Tibial artery (tissue), 4 donors: ENCODE measurements around the gene DLX2.

ENCODE experiments used
- DNase-seq, 2 donors: peaks; one replicate each; pipeline ENCODE4 v3.0.0-alpha.2; 2019
- H3K27ac ChIP-seq, 2 donors: fragments of 200-600 bp; sonication (generic) in 1 of 2; 1 replicate in 1 of 2; 2 replicates in 1 of 2; pipeline ENCODE4 v1.5.1; 2018 to 2019; ENCODE audit warnings: mild to moderate bottlenecking in 1 of 2
- H3K27me3 ChIP-seq, 2 donors: fragments of 200-600 bp; sonication (generic) in 1 of 2; one replicate each; pipeline versions ENCODE4 v1.5.1 to v1.6.0; 2016 to 2019
- H3K36me3 ChIP-seq, 3 donors: fragments of 200-600 bp; sonication (generic) in 2 of 3; one replicate each; pipeline ENCODE4 v1.5.1; 2016 to 2019; ENCODE audit warnings: mild to moderate bottlenecking in 2 of 3
- H3K4me1 ChIP-seq, 4 donors: fragments of 200-600 bp; sonication (generic) in 2 of 4; 1 replicate in 3 of 4; 2 replicates in 1 of 4; pipeline ENCODE4 v1.5.1; 2016 to 2019
- H3K4me3 ChIP-seq, 2 donors: fragments of 200-600 bp; sonication (generic) in 1 of 2; 1 replicate in 1 of 2; 2 replicates in 1 of 2; pipeline ENCODE4 v1.5.1; 2018 to 2019; ENCODE audit warnings: mild to moderate bottlenecking in 2 of 2
- H3K9me3 ChIP-seq, 3 donors: fragments of 200-600 bp; sonication (generic) in 1 of 3; one replicate each; pipeline ENCODE4 v1.5.1; 2016 to 2019
- CTCF ChIP-seq, 2 experiments: fragments of 200-600 bp in 1 of 2; fragments of 450-650 bp in 1 of 2; IDR thresholded peaks; one replicate each; pipeline ENCODE4 v1.5.1; 2017 to 2019; ENCODE audit warnings: antibody characterized with exemption in 2 of 2, mild to moderate bottlenecking in 1 of 2, moderate library complexity in 1 of 2
- intact Hi-C: fragments of 100-400 bp; cut with DNase I; formaldehyde crosslinking; loops from one replicate; pipeline ENCODE4 v1.15.0; 2023; ENCODE audit warnings: low total_unique reads

DLX2 gene

GRCh38 chr2:172100935-172101820 is 1.5 kb downstream of the DLX2 start:
- intact Hi-C loops, result loop anchor here (10.0 kb wide), 2 partner anchors 286 to 396 kb away; no protein-coding TSS in a partner anchor
- H3K36me3 ChIP-seq, result no peaks in the 10 kb centered on the region
- no peak for TF ChIP-seq CTCF (IDR thresholded peaks at IDR 0.05)
- H3K4me1 ChIP-seq, result peaks cover 0 to 74% (median 65%) of the 10 kb centered on the region in 4 donors
- DNase-seq, result no peak
- H3K9me3 ChIP-seq, result no peaks in the 10 kb centered on the region
- peaks cover 15 to 100% of the 10 kb centered on the region in 2 donors for H3K27me3 ChIP-seq
- H3K27ac ChIP-seq, result no peak overlapping the region
- H3K4me3 ChIP-seq, result no peak overlapping the region

- Histone ChIP-seq H3K36me3 (no peaks in the 10 kb centered on the region), H3K4me3 (no peak overlapping the region), H3K4me1 (peaks cover 0 to 76% (median 70%) of the 10 kb centered on the region in 4 donors), H3K27ac (no peak overlapping the region), H3K27me3 (peaks cover 15 to 100% of the 10 kb centered on the region in 2 donors), H3K9me3 (no peaks in the 10 kb centered on the region)
- no peak for DNase-seq
- intact Hi-C loops, result loop anchor here (10.0 kb wide), 2 partner anchors 286 to 396 kb away; no protein-coding TSS in a partner anchor
- no peak for TF ChIP-seq CTCF (IDR thresholded peaks at IDR 0.05)
These were observed 2.4 kb downstream of the DLX2 start for GRCh38 chr2:172100080-172100934.

GRCh38 chr2:172099472-172100079 is 3.1 kb downstream of the DLX2 start:
- intact Hi-C loops, result loop anchor here (5.0 to 10.0 kb wide), 3 partner anchors 97 to 395 kb away; no protein-coding TSS in a partner anchor
- Histone ChIP-seq H3K9me3 (no peaks in the 10 kb centered on the region), H3K27me3 (peaks cover 21 to 100% of the 10 kb centered on the region in 2 donors), H3K27ac (no peak overlapping the region), H3K36me3 (no peaks in the 10 kb centered on the region), H3K4me3 (peak overlapping the region in 1 of 2 donors; percentile 53), H3K4me1 (peaks cover 0 to 84% (median 77%) of the 10 kb centered on the region in 4 donors)
- DNase-seq, result no peak
- TF ChIP-seq CTCF (IDR thresholded peaks at IDR 0.05), result no peak

- Histone ChIP-seq H3K9me3 (no peaks in the 10 kb centered on the region), H3K27me3 (peaks cover 21 to 100% of the 10 kb centered on the region in 2 donors), H3K4me1 (peaks cover 0 to 91% (median 83%) of the 10 kb centered on the region in 4 donors), H3K27ac (no peak overlapping the region), H3K4me3 (peak overlapping the region; percentile 23 to 53), H3K36me3 (no peaks in the 10 kb centered on the region)
- intact Hi-C loops, result loop anchor here (5.0 kb wide), 1 partner anchor 97 kb away; no protein-coding TSS in a partner anchor
- DNase-seq, result peak in 1 of 2 donors; percentile 72
- TF ChIP-seq CTCF (IDR thresholded peaks at IDR 0.05), result no peak
These were observed 3.8 kb downstream of the DLX2 start for GRCh38 chr2:172098650-172099471.
